Neural crest cell (in vitro differentiated cells): ENCODE results near the gene TMEM229A. TPM values are rescaled to one million over a fixed set of nuclear protein-coding genes. Genes with fewer than 3 reads are reported as not detected.

Experiments used
- DNase-seq: peaks from one replicate; pipeline ENCODE4 v3.0.0; 2021; ENCODE audit warnings: low read depth, mixed read lengths, low spot score
- H3K27ac Mint-ChIP-seq: one replicate; pipeline ENCODE4 v1.8.0; 2021; ENCODE audit warnings: mild to moderate bottlenecking, mixed read lengths; ENCODE audit not compliant: unreplicated experiment
- H3K27me3 Mint-ChIP-seq: 2 replicates; pipeline ENCODE4 v1.8.0; 2021; ENCODE audit warnings: low read depth, mild to moderate bottlenecking, mixed read lengths
- H3K36me3 Mint-ChIP-seq: 2 replicates; pipeline ENCODE4 v1.8.0; 2021; ENCODE audit warnings: low read depth, mild to moderate bottlenecking, mixed read lengths
- H3K4me1 Mint-ChIP-seq: 2 replicates; pipeline ENCODE4 v1.8.0; 2021; ENCODE audit warnings: mixed read lengths
- H3K4me3 Mint-ChIP-seq: one replicate; pipeline ENCODE4 v1.8.0; 2021; ENCODE audit warnings: mild to moderate bottlenecking, mixed read lengths
- H3K9me3 Mint-ChIP-seq: 2 replicates; pipeline ENCODE4 v1.8.0; 2021; ENCODE audit warnings: mixed read lengths
- CTCF ChIP-seq: fragments of 200-600 bp; sonication (generic); conservative IDR thresholded peaks from 2 replicates; pipeline ENCODE4 v1.5.0; 2021; ENCODE audit warnings: antibody characterized with exemption, mild to moderate bottlenecking
- total RNA-seq: library from RNA; stranded (reverse); gene quantifications from 2 replicates; pipeline ENCODE4 v1.2.1, GENCODE V29; 2021

Gene TMEM229A
- total RNA-seq, 1 donor from 2014 or later: 10.3 TPM

DNA sequence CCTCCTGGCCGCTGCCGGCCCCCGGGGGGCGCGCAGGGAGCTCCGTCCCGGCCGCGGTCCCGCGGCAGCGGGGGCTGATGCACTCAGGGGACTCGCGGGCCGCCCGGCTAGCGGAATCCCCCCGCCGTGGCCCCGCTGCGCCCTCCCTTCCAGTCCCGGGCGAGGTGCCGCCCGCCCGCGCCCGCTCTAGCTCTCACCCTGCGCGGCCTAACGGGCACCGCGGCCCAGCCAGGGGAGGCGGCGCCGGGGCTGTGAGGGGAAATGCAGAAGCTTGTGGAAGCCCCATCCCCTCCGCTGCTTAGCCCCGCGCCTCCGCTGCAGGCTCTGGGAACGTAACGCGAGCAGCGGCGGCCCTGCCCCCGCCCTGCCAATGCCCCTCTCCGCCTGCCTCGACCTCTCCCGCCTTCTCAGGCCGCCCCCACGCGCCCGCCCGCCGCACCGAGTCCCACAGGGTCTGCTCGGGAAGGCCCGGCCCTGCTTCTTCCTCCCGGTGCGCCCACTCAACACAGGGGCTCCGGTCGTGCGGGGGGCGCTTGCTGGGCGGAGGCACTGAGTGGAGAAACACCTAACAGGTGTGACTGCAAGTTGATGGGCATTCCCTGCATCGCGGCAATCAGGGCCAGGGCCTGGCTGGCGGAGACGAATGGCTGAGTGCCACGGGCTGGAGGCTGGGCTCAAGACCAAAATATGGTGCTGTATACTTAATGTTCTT, 384 bp upstream of the TMEM229A start:
- Mint-ChIP-seq H3K27ac (no peak overlapping the region), H3K4me3 (peak overlapping the region; percentile 88), H3K27me3 (peaks cover 8% of the 10 kb centered on the region), H3K36me3 (no peaks in the 10 kb centered on the region), H3K4me1 (peaks cover 68% of the 10 kb centered on the region), H3K9me3 (peaks cover 2% of the 10 kb centered on the region)
- DNase-seq: peak; percentile 53
- TF ChIP-seq CTCF: no peak

- DNase-seq: peak; percentile 16
- H3K36me3 Mint-ChIP-seq: no peaks in the 10 kb centered on the region
- H3K27me3 Mint-ChIP-seq: peaks cover 8% of the 10 kb centered on the region
- TF ChIP-seq CTCF: no peak
- peak overlapping the region; percentile 91 for H3K27ac Mint-ChIP-seq
- peak overlapping the region; percentile 98 for H3K4me3 Mint-ChIP-seq
- H3K4me1 Mint-ChIP-seq: peaks cover 73% of the 10 kb centered on the region
- H3K9me3 Mint-ChIP-seq: no peaks in the 10 kb centered on the region
Measured at GRCh38 chr7:124031919-124032318, 948 bp downstream of the TMEM229A start.

DNA sequence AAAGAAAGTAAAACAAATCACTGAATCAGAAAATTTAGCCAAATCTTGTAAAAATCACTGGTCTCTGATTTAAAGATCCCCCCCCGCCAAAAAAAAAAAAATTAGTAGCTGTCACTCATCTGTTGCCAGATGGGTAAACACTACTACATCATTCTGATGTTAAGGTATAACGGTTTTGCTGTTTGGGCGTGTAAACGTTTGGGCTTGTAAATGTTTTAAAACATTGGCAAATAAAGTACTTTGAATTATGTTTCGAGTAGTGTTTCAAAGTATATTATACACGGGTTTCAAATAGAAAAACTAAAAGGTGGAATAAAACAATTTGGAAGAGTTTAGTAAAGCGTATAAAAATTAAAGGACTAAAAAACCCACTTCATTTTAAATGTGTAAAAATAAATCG, 1.5 kb downstream of the TMEM229A start:
- Mint-ChIP-seq H3K9me3 (no peaks in the 10 kb centered on the region), H3K4me1 (peaks cover 71% of the 10 kb centered on the region), H3K27me3 (peaks cover 8% of the 10 kb centered on the region), H3K27ac (no peak overlapping the region), H3K36me3 (no peaks in the 10 kb centered on the region), H3K4me3 (peak overlapping the region; percentile 98)
- TF ChIP-seq CTCF: no peak
- no peak for DNase-seq

GRCh38 chr7:124030964-124031363, 1.9 kb downstream of the TMEM229A start:
- H3K36me3 Mint-ChIP-seq: no peaks in the 10 kb centered on the region
- peaks cover 66% of the 10 kb centered on the region for H3K4me1 Mint-ChIP-seq
- TF ChIP-seq CTCF: no peak
- peak overlapping the region; percentile 98 for H3K4me3 Mint-ChIP-seq
- DNase-seq: no peak
- H3K27ac Mint-ChIP-seq: peak overlapping the region; percentile 32
- H3K9me3 Mint-ChIP-seq: no peaks in the 10 kb centered on the region
- H3K27me3 Mint-ChIP-seq: peaks cover 8% of the 10 kb centered on the region

DNA sequence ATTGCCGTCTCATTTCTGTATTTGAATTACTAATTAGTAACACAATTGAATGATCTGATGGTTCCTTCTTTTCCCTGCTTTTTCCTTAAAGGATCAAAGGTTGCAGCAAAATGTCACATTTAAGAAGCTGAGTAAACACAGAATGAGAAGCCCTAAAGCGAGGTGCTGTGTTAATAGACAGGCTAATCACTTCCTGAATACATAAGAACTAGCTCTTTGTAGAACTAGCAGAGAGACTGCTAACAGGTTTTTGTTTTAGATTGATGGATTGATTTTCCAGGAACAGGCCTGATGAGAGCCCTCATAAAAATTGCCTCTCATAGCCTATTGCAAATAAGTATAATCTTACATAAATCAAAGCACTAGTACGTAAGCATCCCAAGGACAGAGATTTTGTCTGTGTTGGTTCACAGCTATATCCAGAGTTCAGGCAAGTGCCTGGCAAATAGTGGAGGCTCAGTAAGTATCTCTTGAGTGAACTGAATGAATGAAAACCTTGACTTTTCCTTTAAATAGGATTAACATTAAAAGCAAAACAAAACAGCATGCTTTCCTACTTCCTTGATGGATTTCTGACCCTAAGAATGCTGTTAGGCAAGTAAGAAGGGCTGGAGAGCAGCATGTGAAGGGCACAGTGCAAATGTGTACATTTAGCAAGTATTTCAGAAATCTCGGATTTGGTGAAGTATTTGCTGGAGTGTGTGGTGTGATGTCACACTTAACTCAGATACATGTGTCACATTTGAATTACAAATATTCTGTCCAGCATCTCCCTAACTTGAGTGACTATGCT, 3.3 kb downstream of the TMEM229A start:
- Mint-ChIP-seq H3K27me3 (peaks cover 7% of the 10 kb centered on the region), H3K36me3 (no peaks in the 10 kb centered on the region), H3K4me1 (peaks cover 63% of the 10 kb centered on the region), H3K27ac (peak overlapping the region; percentile 39), H3K9me3 (no peaks in the 10 kb centered on the region), H3K4me3 (peak overlapping the region; percentile 78)
- no peak for DNase-seq
- no peak for TF ChIP-seq CTCF
